Ramos (cell line): ENCODE results near the gene ANTKMT.

ENCODE experiments used
- in situ Hi-C: fragments of 300-500 bp; cut with MboI; formaldehyde crosslinking; loops from one replicate; pipeline ENCODE4 v1.14.3; 2022; ENCODE audit warnings: low sequenced_read_pairs; ENCODE audit not compliant: unreplicated experiment

ANTKMT gene

DNA sequence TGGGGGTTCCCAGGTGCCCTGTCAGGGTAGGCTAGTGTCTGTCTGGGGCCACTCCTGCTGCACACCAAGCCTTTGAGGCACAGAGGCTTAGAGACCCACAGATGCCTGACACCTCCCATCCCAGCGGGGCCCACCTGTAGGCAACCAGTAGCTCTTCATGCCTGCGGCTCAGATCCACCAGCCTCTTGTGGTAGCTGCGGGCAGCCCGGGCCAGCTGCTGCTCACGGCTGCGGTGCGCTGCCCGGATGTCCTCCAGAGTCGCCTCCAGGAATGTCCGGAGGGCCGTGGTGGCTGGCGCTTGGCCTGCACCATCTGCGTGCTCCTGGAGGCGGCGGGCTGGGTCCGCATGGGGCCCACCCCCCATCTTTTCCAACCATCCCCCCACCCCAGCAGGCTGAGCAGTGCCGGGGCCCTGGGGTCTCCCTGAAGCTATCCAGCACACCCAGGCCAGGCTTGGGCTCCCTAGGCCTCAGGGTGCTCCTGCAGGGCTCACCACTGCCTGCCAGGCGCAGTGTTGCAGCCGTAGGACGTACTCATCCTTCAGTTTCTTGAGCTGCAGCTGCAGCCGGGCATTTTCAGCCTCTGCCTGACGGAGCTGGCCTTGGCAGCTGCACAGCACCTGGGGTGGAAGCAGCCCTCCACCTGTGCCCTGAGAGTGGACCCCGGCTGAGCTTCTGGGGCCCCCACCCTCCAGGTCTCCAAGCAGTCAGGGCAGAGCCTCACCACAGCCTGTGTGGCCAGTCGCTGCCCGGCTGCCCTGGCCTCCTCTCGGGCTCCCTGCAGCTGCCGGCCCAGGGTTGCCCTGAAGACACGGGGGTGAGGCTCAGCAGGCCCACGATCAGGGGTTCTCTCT lies 3.5 kb downstream of the ANTKMT start:
- in situ Hi-C loops, result loop anchor here (25.0 kb wide), 1 partner anchor 338 kb away; the partner anchor contains the start of gene SSTR5

DNA sequence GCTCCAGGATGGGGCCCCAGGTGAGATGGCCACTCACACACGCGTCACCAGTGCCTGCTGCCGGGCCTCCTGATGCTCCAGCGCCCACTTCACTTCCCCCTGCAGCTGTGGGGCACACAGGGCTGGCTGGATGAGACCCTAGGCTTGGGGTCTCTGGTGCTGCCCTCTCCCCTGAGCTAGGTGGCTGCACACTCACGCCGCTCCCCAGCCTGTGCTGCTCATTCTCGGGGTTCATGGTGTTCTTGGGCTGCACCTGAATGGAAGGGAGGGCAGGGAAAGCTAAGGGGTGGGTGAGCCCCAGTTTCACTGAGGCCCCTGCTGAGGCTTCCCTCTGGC lies 4.1 kb downstream of the ANTKMT start:
- in situ Hi-C loops, result no loop called here

DNA sequence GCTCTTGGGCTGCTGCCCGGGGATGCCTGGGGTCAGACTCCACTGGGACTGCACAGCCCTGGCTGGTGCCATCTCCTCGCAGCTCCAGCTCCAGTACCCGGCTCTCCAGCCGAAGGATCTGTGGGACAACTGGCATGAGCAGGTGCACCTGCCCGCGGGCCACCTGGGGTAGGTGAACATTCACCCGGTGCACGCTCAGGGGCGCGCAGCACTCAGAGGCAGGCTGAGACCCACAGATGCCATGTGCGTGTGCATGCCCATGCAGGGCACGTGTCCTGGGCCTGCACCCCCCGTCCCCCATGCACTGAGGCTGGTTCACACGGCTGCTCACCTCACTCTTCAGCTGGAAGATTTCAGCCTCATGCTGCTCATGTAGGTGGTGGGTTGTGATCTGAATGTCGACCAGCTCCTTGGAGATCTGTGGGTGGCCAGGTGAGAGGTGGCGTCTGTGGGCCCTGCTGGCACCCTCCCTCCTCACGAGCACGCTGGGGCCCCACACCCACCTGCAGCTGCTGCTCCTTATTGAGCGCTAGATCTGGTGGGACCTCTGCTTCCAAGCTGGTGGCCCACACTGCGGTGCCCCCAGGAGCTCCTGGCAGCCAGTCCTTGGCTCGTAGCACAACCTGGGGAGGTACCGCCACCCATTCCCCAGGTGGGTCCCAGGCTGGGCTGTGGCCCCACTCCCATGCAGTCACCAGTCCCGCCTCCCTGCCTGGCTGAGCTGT lies 4.7 kb downstream of the ANTKMT start:
- in situ Hi-C loops, result no loop called here

DNA sequence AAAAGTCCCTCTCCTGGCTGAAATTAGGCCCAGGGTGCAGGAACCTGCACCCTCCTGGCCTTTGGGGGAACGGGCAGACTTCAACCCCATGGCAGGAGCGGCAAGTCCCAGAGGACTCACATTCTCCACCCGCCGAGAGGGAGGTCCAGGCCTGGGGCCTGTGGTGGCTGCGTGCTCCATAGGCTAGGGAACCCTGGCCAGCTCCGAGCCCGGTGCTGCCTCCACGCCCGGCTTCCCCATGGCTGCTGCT lies 5.2 kb downstream of the ANTKMT start:
- in situ Hi-C loops, result no loop called here

DNA sequence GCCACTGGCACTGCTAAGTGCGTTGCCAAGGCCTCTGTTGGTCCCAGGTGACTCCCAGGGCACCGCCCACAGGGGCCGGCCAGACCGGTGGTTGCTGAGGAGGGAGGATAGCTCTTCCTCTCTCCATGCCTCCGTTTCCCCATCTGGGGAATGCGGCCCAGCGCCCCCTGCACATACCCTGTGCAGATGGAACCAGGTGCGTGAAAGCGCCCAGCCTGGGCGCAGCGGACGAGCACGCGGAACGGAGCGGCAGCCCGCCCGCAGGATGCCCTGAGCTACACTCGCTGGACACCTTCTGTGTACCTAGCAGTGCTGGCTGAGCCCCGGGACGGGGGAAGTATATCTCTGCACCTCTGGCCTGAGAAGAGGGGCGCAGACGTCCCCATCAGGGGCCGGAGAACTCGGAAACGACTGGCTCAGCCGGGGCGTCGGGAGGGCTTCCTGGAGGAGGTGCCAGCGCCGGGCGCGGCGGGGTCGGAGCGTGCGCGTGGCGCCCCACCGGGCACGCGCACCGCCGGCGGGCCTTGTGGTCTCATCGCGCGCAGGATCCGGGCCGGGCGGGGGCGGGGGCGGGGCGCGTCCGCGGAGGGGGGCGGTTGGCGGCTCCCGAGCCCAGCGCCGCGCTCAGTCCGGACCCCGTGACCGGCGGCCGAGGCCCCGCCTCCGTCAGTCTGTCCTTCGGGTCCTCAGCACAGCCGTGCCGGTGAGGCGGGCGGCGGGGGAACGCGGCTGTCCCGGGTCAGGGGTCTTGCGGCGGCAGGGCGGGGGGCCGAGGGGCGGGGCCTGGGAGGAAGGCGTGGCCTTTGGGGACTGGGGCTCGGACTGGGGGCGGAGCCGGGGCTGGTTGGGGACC lies 5.7 kb downstream of the ANTKMT start, which contains the start of the genes CCDC78 and HAGHL:
TSS of gene CCDC78 (minus strand) at position 6 of the 853 bp plus-strand sequence. CDS start 76 bp downstream, outside the sequence.
TSS of gene HAGHL (plus strand) at position 669 of the 853 bp plus-strand sequence. CDS start 404 bp downstream, outside the sequence.
- in situ Hi-C loops, result no loop called here

DNA sequence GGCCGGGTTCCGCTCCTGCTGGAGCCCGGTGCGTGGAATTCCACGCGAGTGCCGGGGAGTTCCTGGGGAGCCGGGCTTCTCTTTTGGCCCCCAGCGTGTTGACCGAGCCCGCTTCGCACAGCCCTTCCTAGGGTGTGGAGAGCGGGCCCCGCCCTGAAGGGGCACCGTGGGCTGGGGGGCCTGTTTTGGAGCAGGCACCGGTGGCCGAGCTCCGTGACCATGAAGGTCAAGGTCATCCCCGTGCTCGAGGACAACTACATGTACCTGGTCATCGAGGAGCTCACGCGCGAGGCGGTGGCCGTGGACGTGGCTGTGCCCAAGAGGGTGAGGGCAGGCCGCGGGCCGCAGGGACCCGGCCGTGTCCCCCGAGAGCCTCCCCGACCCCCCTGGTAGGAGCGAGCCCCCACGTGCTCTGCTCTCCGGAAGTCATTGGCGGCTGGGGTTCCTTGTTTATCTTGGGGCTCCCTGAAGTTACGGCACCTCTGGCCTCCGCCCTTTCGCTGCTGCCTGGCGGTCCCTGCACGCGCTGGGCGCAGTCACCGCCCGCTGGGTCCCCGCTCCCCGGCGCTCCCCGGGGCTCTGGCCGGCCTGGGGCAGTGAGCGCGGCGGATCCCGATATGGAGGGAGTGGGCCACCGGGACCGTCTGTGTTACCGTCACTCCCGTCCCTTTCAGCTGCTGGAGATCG lies 6.5 kb downstream of the ANTKMT start:
- in situ Hi-C loops, result no loop called here

DNA sequence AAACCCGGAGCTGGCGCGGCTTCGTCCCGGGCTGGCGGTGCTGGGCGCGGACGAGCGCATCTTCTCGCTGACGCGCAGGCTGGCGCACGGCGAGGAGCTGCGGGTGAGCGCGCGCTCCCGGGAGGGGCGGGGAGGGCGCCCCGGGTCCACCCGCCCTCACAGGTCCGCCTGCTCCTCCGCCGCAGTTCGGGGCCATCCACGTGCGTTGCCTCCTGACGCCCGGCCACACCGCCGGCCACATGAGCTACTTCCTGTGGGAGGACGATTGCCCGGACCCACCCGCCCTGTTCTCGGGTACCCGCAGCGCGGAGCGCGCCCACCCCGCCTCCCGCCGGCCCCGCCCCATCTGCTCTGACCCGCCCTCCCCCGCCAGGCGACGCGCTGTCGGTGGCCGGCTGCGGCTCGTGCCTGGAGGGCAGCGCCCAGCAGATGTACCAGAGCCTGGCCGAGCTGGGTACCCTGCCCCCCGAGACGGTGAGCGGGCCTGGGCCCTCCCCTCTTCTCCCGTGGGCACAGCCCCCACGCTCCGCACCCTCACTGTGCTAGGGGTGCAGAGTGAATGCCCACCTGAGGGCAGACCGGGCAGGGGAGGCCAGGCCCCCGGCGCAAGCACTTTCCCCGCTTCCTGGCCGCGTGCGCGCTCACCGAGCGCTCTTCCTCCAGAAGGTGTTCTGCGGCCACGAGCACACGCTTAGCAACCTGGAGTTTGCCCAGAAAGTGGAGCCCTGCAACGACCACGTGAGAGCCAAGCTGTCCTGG lies 7.4 kb downstream of the ANTKMT start:
- in situ Hi-C loops, result no loop called here

DNA sequence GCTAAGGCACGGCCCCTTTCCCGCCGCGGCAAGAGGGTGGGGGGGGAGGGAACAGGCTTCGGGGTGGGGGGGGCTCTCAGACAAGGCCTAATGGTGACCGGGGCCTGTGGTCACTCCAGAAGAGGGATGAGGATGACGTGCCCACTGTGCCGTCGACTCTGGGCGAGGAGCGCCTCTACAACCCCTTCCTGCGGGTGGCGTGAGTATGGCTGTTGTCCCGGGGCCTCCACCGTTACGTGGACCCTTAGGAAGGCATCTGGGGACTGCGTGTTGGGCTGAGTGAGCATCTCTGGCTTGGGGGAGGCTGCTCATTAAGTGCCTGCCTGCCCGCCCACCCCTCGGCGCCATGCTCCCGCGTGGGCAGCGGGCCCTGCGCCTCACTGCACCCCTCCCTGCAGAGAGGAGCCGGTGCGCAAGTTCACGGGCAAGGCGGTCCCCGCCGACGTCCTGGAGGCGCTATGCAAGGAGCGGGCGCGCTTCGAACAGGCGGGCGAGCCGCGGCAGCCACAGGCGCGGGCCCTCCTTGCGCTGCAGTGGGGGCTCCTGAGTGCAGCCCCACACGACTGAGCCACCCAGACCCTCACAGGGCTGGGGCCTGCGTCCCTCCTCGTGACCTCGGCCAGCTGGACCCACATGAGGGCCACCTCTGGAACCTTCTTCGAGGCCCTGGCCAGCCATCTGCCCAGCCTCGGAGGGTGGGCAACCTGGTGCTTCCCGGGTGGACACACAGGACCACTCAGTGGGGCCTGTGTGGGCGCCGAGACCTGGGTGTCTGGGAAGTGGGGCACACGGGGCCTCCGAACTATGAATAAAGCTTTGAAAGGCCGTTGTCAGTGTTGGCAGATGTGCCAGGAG lies 8.2 kb downstream of the ANTKMT start:
- in situ Hi-C loops, result no loop called here

DNA sequence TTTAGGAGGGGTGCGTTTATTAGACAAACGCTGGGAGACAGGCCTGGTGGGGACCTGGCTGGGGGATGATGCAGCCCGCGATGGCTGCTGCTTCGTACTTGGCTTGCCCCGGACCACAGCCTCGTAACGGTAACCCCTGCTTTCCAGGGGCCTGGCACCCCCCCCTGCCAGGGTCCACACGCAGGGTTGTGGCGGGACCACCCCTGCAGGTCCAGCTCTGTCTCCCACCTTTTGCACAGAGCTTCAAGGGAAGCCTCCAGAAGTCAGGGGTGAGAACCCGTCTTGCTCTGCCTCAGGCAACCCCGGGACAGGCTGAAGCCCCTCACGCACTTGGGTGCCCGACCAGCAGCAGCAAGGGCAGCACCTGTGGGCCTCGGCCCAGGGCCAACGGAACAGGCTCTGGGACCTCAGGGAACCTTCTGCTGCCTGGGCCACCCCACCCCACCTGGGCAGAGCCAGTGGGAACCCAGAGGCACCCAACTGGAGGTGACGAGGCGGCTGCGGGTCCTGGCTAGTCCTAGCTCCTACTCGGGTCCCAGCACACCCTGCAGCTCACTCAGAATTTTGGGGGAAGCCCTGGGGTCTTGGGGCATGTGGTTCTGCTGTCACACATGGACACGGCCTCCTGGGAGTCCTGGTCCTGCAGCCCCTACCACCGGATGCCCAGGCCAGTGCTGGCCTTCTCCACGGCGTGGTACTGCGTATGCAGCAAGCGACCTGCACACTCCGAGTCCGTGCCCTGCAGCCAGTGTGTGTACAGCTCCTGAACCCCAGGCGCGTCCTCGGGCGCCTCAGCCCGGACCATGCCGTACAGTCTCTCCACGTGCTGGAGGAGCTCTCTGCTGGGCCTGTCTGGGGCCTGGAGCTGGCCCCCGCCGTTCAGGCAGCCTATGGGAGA lies 9.1 kb downstream of the ANTKMT start:
- in situ Hi-C loops, result no loop called here

DNA sequence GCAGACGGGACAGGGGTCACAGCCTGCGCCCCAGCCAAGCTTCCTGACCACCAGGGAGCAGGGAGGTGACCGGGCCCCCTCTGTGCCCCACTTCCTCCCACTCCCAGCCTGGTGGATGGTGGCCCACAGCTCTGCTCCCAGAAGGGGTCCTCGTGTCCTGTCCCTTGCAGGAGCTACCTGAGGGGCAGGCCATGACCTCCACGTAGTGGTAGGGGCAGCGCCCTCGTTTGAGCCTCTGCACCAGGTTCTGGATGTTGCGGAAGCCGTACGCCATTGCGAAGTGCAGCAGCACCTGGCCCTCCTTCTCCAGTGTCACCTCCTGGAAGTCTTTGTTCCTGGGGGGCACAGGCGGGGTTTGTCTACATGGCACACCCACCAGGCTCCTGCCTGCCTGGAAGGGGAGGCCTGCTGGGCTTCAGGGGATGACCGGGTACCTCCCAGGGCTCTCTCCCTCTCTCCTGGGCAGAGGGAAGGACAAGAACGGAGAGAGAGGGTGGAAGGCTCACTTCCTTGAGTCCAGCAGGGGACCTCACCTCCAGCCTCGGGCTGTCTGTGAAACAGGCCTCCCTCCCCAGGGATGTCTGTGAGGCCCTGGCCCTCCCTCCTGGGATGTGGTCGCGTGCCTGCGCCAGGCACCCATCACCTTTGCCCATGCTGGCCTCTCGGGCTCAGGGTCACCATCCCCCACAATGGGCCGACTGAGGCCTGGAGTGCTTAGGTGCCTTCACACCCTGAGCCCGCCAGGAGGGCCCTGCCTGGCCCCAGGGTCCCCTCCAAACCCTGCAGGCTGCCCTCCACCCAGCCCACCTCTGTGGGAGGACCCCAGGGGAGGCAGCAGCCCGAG lies 9.9 kb downstream of the ANTKMT start:
- in situ Hi-C loops, result no loop called here

DNA sequence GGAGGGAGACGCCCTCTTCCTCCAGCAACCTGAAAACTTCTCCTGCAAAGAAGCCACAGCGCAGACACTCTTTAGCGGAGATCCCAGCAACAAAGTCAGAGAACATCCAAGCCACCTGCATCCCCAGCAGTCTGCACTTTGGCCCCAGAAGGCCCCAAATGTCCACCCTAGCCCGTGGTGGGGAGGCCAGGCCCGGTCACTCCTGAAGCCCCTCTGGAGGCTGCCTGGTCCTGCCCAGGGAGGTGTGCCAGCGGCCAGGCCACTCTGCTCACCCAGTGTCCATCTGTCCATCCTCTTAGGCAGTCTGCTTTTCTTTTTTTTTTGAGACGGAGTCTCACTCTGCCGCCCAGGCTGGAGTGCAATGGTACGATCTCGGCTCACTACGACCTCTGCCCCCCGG lies 11.4 kb downstream of the ANTKMT start:
- in situ Hi-C loops, result no loop called here

DNA sequence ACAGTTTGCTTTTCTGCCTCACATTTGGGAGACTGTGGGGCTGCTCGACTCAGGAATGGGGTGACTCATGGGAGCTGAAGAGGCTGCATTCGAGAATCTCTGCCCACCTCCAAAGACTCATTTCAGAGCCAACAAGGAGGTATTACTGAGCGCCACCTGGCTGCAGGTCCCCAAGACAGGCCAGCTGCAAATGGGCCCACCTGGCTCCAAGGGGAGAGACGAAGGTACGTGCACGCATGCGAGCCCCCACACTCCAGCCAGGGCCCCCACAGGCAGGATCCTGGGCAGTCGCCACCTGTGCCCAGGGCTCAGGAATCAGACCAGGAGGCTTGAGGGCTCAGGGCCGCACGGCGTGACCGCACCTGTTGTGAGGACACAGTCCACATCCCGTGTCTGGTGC lies 12.0 kb downstream of the ANTKMT start:
- in situ Hi-C loops, result no loop called here

DNA sequence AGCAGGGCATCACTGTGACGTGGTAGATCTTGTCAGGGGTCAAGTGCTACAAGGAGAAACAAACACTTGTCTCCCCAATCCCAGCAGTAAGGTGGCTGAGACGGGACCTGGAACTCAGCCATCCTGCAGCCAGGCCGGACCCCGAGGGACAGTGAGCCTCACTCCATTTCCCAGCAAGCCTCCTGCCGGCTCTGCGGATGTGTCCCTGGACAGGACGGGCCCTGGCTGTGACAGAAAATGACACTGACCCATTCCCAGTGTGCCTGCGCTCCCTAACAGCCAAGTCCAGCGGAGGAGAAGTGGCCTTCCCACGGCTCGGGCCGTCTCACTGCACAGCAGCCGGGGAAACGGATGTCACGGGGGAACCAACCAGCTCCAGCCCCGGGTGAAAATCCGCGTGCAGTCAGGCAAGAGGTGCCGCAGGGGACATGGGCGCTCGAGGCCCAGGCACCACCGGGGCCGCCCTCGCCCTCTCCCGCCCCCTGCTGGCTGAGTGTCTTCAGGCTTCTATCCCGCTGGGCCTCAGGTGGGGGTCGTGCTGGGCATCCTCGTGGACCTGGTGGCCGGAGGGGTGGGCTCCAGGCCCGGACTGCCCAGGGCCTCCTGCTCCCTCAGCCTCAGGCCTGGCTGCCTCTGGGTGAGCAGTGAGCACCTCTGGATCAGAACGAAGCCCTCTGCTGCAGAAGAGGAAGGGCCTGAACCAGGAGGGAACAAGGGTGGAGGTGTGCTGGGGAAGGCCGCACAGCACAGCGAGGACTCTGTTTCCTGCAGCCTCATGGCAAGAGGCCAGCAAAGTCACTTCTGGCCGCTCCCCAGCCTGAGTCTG lies 12.6 kb downstream of the ANTKMT start:
- in situ Hi-C loops, result no loop called here

DNA sequence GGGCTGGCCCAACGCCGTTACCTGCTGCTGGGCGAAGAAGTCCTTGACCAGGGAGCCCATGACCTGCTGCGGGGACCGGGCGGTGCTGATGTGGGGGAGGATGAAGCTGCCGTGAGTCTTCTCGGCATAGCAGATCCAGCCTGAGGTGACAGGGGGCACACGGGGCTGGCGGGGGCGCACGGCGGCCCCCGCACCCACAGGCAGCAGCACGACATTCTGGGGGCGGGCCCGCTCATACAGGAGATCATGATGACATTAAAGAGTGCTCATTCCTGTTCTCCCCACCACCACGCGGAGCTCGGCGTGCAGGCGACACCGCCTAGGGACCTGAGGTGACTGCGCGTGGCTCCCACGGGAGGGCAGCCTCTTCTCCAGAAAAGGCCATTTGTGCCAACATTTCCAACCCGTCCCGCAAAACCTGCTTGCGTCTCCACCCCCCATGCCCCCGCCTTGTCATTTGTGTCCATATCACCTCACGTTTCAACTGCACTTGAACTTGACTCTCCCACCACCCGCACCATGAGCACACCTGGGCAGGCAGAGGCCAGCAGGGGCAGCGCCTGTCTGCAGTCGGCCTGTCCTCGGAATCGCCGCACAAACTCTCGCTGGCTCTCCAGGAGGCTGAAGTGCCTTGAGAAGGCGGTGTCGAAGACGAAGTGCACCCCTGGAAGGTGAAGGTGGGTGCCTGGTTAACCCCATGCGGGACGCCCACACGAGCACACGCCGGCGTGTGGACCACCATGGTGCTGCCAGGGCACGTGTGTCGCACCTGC lies 13.4 kb downstream of the ANTKMT start:
- in situ Hi-C loops, result no loop called here
